SK-N-MC (cell line): Measurements from ENCODE around the gene AP4M1.

Source experiments
- EZH2 ChIP-seq: fragments of 200-600 bp; sonication (generic); IDR thresholded peaks from one replicate; pipeline ENCODE4 v1.6.1; 2017; ENCODE audit warnings: antibody characterized with exemption
- POLR2AphosphoS5 ChIP-seq: IDR thresholded peaks from 2 replicates; pipeline ENCODE4 v1.6.1; 2012; ENCODE audit warnings: mild to moderate bottlenecking, low read depth, low read length, borderline replicate concordance

- no peak for TF ChIP-seq EZH2
- no peak for TF ChIP-seq POLR2AphosphoS5
These were observed 5.2 kb downstream of the AP4M1 start for GRCh38 chr7:100106633-100107032.
